GM12891 (cell line): ENCODE measurements around the gene WBP1L.
"Not testable (repeated sequence)": the region's sequence is repeated elsewhere in the genome, so short reads cannot be mapped to it uniquely, and the experiment has no call there.

Source experiments
- DNase-seq: peaks from one replicate; pipeline ENCODE4 v3.0.0; 2011; ENCODE audit warnings: low spot score; ENCODE audit not compliant: insufficient read length
- FAIRE-seq: peaks from 2 replicates; lab custom pipeline; 2011; peaks lifted over from hg19 to GRCh38; lab: Jason Lieb, UNC
- PAX5 ChIP-seq: IDR thresholded peaks from 2 replicates; pipeline ENCODE4 v1.6.1; 2011; ENCODE audit warnings: low read length, moderate library complexity, mild to moderate bottlenecking; ENCODE audit not compliant: insufficient read depth, severe bottlenecking
- POLR2A ChIP-seq: IDR thresholded peaks from 2 replicates; pipeline ENCODE4 v1.6.1; 2011; ENCODE audit warnings: low read depth, low read length, control low read depth
- POLR2AphosphoS5 ChIP-seq: IDR thresholded peaks from 2 replicates; pipeline ENCODE4 v1.6.1; 2011; ENCODE audit warnings: low read depth, low read length, control low read depth
- POU2F2 ChIP-seq: IDR thresholded peaks from 2 replicates; pipeline ENCODE4 v1.6.1; 2011; ENCODE audit warnings: low read depth, mild to moderate bottlenecking, control low read depth, low read length, moderate library complexity
- SPI1 ChIP-seq: IDR thresholded peaks from 2 replicates; pipeline ENCODE4 v1.6.1; 2011; ENCODE audit warnings: low read depth, low read length, control low read depth
- TAF1 ChIP-seq: IDR thresholded peaks from 2 replicates; pipeline ENCODE4 v1.6.1; 2011; ENCODE audit warnings: low read depth, low read length, control low read depth

Gene WBP1L

GRCh38 chr10:102815790-102816549 lies 72.2 kb downstream of the WBP1L start:
- DNase-seq: no peak
- peak; percentile 66 for FAIRE-seq
- TF ChIP-seq PAX5 (no peak), POU2F2 (no peak), POLR2AphosphoS5 (no peak), POLR2A (no peak), SPI1 (no peak), TAF1 (no peak)

GRCh38 chr10:102817175-102817574 lies 73.4 kb downstream of the WBP1L start:
- TF ChIP-seq POLR2AphosphoS5 (no peak), POU2F2 (no peak), SPI1 (no peak), TAF1 (no peak), PAX5 (no peak), POLR2A (no peak)
- FAIRE-seq: no peak
- DNase-seq: no peak

GRCh38 chr10:102819054-102819453 lies 75.3 kb downstream of the WBP1L start:
- FAIRE-seq: no peak
- no peak for DNase-seq
- TF ChIP-seq SPI1 (peak; percentile 68), TAF1 (no peak)

GRCh38 chr10:102820008-102820407 lies 76.3 kb downstream of the WBP1L start:
- FAIRE-seq, DNase-seq: not testable (repeated sequence)

- FAIRE-seq (no peak), DNase-seq (no peak)
- no peak for TF ChIP-seq SPI1
- no peak for TF ChIP-seq POLR2A
- TF ChIP-seq TAF1: no peak
- TF ChIP-seq PAX5: no peak
- no peak for TF ChIP-seq POU2F2
- no peak for TF ChIP-seq POLR2AphosphoS5
Observed at GRCh38 chr10:102822222-102822621, 78.5 kb downstream of the WBP1L start.

- no peak for TF ChIP-seq POU2F2
- no peak for TF ChIP-seq TAF1
- no peak for TF ChIP-seq POLR2AphosphoS5
- TF ChIP-seq SPI1: no peak
- TF ChIP-seq POLR2A: no peak
- TF ChIP-seq PAX5: no peak
- no peak for FAIRE-seq
- DNase-seq: no peak
Observed at GRCh38 chr10:102824664-102825063, 80.9 kb downstream of the WBP1L start.

- FAIRE-seq (no peak), DNase-seq (no peak)
- TF ChIP-seq POLR2AphosphoS5: no peak
Observed at GRCh38 chr10:102826148-102826796, 82.5 kb downstream of the WBP1L start.

GRCh38 chr10:102827597-102827975 lies 83.8 kb downstream of the WBP1L start:
- FAIRE-seq: no peak
- TF ChIP-seq TAF1 (no peak), POU2F2 (no peak), PAX5 (no peak), POLR2AphosphoS5 (no peak), POLR2A (no peak), SPI1 (no peak)
- no peak for DNase-seq

GRCh38 chr10:102831322-102832071 lies 87.7 kb downstream of the WBP1L start:
- TF ChIP-seq POLR2A (no peak), TAF1 (no peak), POU2F2 (no peak), SPI1 (no peak), POLR2AphosphoS5 (no peak)
- FAIRE-seq (no peak), DNase-seq (no peak)

GRCh38 chr10:102832248-102832647 lies 88.5 kb downstream of the WBP1L start:
- DNase-seq (no peak), FAIRE-seq (no peak)
- TF ChIP-seq POU2F2 (no peak), SPI1 (no peak), TAF1 (no peak), POLR2A (no peak), POLR2AphosphoS5 (no peak), PAX5 (no peak)
